ENCODE measurements around the gene PDCD10.

Gene PDCD10

GRCh38 chr3:167684388-167684993, 50.2 kb downstream of the PDCD10 start:
- peak; percentile 66 for DNase-seq (ENCODE audit: low spot score)

- no peak for DNase-seq (ENCODE audit: low spot score)
These were observed 55.2 kb downstream of the PDCD10 start for GRCh38 chr3:167679526-167679925.

- DNase-seq (ENCODE audit: low spot score): no peak
These were observed 58.8 kb downstream of the PDCD10 start for GRCh38 chr3:167675848-167676247.

- no peak for DNase-seq (ENCODE audit: low spot score)
These were observed 61.5 kb downstream of the PDCD10 start for GRCh38 chr3:167673221-167673620.

GRCh38 chr3:167671878-167672427, 62.7 kb downstream of the PDCD10 start:
- DNase-seq (ENCODE audit: low spot score): no peak

- no peak for DNase-seq (ENCODE audit: low spot score)
These were observed 65.0 kb downstream of the PDCD10 start for GRCh38 chr3:167669699-167670098.

GRCh38 chr3:167668651-167669050, 66.0 kb downstream of the PDCD10 start:
- no peak for DNase-seq (ENCODE audit: low spot score)

GRCh38 chr3:167666563-167666962, 68.1 kb downstream of the PDCD10 start:
- no peak for DNase-seq (ENCODE audit: low spot score)

- DNase-seq (ENCODE audit: low spot score): no peak
These were observed 71.7 kb downstream of the PDCD10 start for GRCh38 chr3:167662919-167663400.

- DNase-seq (ENCODE audit: low spot score): no peak
These were observed 76.9 kb downstream of the PDCD10 start for GRCh38 chr3:167657684-167658225.

GRCh38 chr3:167656821-167657220, 77.9 kb downstream of the PDCD10 start:
- no peak for DNase-seq (ENCODE audit: low spot score)

GRCh38 chr3:167653760-167654159, 80.9 kb downstream of the PDCD10 start, which contains the start of gene WDR49:
TSS of gene WDR49 (minus strand) at chr3:167653942. CDS start at chr3:167653425, 517 bp downstream.
- DNase-seq (ENCODE audit: low spot score): no peak

GRCh38 chr3:167653155-167653554, 81.5 kb downstream of the PDCD10 start:
- DNase-seq (ENCODE audit: low spot score): no peak

- DNase-seq (ENCODE audit: low spot score): no peak
These were observed 82.9 kb downstream of the PDCD10 start for GRCh38 chr3:167651826-167652225.

- no peak for DNase-seq (ENCODE audit: low spot score)
These were observed 84.2 kb downstream of the PDCD10 start for GRCh38 chr3:167650459-167650858.

GRCh38 chr3:167649746-167650145, 84.9 kb downstream of the PDCD10 start:
- DNase-seq (ENCODE audit: low spot score): no peak

GRCh38 chr3:167644611-167645010, 90.1 kb downstream of the PDCD10 start:
- no peak for DNase-seq (ENCODE audit: low spot score)
